Measurements from ENCODE around the gene GLIPR1L1.

The GLIPR1L1 gene

GRCh38 chr12:75349946-75350345 lies 15.5 kb downstream of the GLIPR1L1 start:
- no peak for DNase-seq (ENCODE audit: low read depth in 2 of 2)

GRCh38 chr12:75350413-75350812 lies 15.9 kb downstream of the GLIPR1L1 start:
- no peak for DNase-seq (ENCODE audit: low read depth in 2 of 2)

- DNase-seq (ENCODE audit: low read depth in 2 of 2): no peak
Measured at GRCh38 chr12:75354011-75354410, 19.5 kb downstream of the GLIPR1L1 start.

GRCh38 chr12:75360920-75361319 lies 26.4 kb downstream of the GLIPR1L1 start:
- no peak for DNase-seq (ENCODE audit: low read depth in 2 of 2)

- no peak for DNase-seq (ENCODE audit: low read depth in 2 of 2)
Measured at GRCh38 chr12:75361408-75361807, 26.9 kb downstream of the GLIPR1L1 start.

GRCh38 chr12:75364919-75365318 lies 30.4 kb downstream of the GLIPR1L1 start:
- no peak for DNase-seq (ENCODE audit: low read depth in 2 of 2)

- no peak for DNase-seq (ENCODE audit: low read depth in 2 of 2)
Measured at GRCh38 chr12:75366629-75367028, 32.2 kb downstream of the GLIPR1L1 start.

- no peak for DNase-seq (ENCODE audit: low read depth in 2 of 2)
Measured at GRCh38 chr12:75374971-75375370, 40.5 kb downstream of the GLIPR1L1 start.

GRCh38 chr12:75378354-75378753 lies 43.9 kb downstream of the GLIPR1L1 start:
- DNase-seq (ENCODE audit: low read depth in 2 of 2): no peak

- DNase-seq (ENCODE audit: low read depth in 2 of 2): no peak
Measured at GRCh38 chr12:75389061-75389460, 54.6 kb downstream of the GLIPR1L1 start.

GRCh38 chr12:75389706-75390105 lies 55.2 kb downstream of the GLIPR1L1 start:
- no peak for DNase-seq (ENCODE audit: low read depth in 2 of 2)

- no peak for DNase-seq (ENCODE audit: low read depth in 2 of 2)
Measured at GRCh38 chr12:75390156-75390898, 55.9 kb downstream of the GLIPR1L1 start.

- DNase-seq (ENCODE audit: low read depth in 2 of 2): peak; percentile 70 to 74
Measured at GRCh38 chr12:75390899-75391538, 56.5 kb downstream of the GLIPR1L1 start, which contains the start of gene GLIPR1L2. Gene GLIPR1L2, plus strand, starts transcription at chr12:75391089. Its CDS starts 28 bp downstream, at chr12:75391117.

- no peak for DNase-seq (ENCODE audit: low read depth in 2 of 2)
Measured at GRCh38 chr12:75404231-75404630, 69.8 kb downstream of the GLIPR1L1 start.

GRCh38 chr12:75407683-75408082 lies 73.2 kb downstream of the GLIPR1L1 start:
- no peak for DNase-seq (ENCODE audit: low read depth in 2 of 2)

- no peak for DNase-seq (ENCODE audit: low read depth in 2 of 2)
Measured at GRCh38 chr12:75409830-75410229, 75.4 kb downstream of the GLIPR1L1 start.

- DNase-seq (ENCODE audit: low read depth in 2 of 2): no peak
Measured at GRCh38 chr12:75414671-75415070, 80.2 kb downstream of the GLIPR1L1 start.

GRCh38 chr12:75419841-75420240 lies 85.4 kb downstream of the GLIPR1L1 start:
- DNase-seq (ENCODE audit: low read depth in 2 of 2): no peak

Measured in stimulated activated CD8-positive, alpha-beta memory T cell treated with anti-CD3 and anti-CD28 coated beads, Interleukin-7, amount 100 ng/mL, for 1 hour (primary cell).